Effector CD4-positive, alpha-beta T cell (primary cell): ENCODE results near the gene ABHD10.

Experiments used
- DNase-seq: peaks from one replicate; pipeline ENCODE4 v3.0.0-alpha.2; 2020

The ABHD10 gene

GRCh38 chr3:112002096-112002971 lies 23.5 kb downstream of the ABHD10 start:
- DNase-seq = no peak

DNA sequence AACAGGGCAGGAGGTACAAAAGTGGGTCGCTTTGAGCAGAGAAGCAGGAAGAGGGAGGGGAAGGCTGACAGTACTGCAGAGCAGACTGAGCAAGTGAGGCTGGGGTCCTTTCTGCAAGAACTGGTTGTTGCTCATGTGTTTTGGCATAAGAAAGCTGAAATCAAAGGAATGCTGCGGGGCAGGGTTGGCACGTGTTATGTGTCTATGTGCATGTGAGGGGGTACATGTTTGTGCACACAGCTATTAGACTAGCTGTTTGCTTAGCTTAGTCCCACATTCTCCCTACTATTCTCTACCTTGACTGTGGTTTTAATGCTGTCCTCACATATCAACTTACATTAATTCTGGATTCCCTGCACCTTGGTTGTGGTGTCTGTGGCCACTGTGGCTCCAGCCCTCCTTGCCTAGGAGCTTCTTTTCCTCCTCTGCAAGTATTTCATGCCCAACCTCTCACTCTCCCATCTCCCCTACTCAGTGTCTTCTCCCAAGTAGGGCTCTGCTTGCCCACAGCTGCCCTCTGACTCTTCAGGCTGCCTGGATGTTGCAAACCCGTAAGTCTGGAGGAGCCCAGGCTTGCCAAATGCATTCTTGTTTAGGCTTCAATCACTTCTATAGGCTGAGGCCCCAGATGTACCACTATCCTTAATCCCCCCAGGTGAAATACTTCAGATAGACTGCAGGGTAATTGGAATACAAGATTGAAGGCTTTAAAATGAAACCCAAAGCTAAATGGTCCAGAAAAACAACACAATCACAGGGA lies 24.7 kb downstream of the ABHD10 start:
- DNase-seq = no peak

GRCh38 chr3:112004187-112004586 lies 25.4 kb downstream of the ABHD10 start:
- DNase-seq = no peak

DNA sequence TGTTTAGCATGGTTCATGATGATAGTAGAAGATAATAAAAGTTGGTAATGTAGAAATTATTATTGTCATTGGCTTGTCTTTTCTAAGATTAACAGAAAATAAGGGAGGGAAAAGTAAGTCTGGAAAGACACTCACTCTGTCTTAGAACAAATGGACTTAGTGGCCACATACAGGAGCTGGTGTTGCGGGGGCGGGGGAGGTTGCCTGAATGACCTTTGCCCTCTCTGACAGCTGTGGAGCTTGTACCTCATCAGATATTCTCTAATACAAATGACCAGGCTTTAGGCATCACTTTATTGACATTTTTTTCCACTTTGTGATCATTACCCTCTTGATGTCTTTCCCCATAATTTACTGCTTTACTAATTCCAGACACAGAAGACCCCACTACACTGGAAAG lies 25.8 kb downstream of the ABHD10 start:
- no peak for DNase-seq

DNA sequence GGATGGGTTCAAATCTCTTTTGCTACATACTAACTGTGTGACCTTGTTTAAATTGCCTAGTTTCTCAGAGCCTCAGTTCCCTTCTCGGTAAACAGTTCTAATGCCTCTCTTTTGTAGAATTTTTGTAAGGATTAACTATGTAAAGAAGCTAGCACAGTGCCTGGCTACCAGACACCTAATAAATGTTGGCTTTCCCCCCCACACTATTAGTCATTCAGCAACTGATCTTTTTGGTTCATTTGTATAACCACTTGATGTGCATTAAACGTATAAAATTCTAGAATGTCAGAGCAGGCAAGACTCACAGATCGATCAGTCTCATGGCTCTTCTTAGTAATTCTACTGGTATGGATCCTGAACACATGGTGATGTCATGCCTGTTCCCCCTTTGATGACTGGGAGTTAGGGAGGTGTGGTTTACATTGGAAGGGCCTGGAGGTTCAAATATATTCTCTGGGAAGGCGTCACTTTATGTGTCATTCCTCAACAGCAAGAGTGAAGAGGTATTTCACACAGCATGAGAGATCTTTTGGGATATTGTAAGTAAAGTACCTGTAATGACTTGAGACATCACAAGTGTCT lies 26.4 kb downstream of the ABHD10 start:
- no peak for DNase-seq

DNA sequence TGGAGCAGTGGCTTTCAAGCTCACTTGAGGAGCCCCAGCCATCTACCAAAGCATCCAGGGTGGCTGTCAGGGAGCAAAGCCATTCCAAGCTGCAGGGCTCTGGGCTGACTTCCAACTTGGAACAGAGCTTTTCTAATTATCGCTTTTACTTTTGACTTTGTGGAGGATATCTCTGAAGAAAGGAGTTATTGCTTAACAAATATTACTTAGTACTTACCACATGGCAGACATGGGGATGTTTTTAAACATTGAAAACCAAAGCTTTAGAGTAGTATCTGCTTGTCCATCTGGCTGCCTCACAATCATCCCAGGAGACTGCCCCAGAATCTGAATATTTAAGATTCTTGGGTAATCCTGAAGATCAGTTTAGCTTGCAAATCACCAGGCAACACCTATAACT lies 28.8 kb downstream of the ABHD10 start:
- no peak for DNase-seq

GRCh38 chr3:112009670-112010069 lies 30.8 kb downstream of the ABHD10 start:
- no peak for DNase-seq

DNA sequence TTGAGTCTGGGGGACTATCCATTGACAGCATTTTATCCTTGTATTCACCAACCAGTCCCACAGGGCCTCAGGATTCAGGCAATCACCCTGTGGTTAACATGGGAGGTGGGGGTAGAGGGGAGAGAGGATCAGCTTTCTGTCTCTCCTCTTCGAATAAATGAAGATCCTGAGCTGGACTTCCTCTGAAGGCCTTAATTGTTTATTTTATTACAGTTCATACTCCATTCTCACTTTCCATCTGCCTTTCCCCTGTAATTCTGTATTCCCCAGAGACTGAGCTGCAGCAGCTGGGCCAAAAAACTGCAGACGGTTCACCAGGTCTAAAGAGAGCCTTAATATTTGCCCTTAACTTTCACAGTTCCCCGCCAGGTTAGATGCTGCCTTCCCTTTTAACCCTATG lies 31.8 kb downstream of the ABHD10 start:
- DNase-seq = no peak

DNA sequence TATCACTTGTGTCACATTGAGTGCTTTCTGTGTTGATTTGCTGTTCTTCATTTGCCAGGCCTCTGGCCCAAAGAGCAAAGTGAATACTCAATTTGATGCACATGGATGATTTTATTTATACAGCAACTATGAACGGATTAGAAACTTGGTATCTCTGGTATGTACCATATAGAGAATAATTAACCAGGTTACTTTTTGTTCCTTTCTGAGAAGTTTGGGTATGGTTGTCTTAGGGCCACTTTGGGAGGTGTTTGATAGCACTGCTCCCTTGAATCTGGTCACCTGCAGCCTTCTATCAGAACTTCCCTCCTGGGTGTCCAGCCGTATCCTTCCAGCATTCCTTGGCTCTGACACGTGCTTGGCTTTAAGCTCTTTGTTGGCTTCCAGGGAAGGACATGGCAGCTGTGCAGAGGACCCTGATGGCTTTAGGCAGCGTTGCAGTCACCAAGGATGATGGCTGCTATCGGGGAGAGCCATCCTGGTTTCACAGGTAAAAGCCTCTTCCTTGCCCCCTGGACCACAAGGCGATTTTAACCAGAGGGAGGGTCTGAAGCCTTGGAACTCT lies 32.6 kb downstream of the ABHD10 start:
- DNase-seq = no peak

GRCh38 chr3:112012205-112012992 lies 33.6 kb downstream of the ABHD10 start:
- DNase-seq = no peak

DNA sequence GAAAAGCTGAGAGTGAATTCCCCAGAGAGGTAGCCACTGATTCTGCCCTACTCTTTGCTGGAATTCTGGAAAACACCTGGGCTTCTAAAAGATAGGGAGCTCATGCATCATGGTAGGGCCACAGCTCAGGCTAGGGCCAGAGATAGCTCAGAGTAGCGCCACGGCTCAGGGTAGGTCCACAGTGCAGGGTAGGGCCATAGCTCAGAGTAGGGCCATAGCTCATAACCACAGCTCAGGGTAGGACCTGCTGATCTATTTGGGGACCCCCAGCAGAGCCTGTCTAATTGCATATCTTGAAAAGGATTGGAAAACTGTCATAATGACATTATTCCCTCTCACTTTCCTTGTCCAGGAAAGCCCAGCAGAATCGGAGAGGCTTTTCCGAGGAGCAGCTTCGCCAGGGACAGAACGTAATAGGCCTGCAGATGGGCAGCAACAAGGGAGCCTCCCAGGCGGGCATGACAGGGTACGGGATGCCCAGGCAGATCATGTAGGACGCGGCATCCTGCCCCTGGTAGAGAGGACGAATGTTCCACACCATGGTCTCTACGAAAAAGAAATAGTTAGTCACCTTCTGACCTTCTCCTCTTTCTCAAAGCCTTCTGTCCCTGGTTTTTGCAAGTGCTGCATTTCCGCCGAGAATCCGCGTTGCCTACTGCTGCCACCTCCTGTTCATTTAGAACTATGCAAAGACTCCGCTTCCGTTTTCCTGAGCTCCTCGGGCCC lies 34.4 kb downstream of the ABHD10 start:
- DNase-seq = peak; percentile 27

GRCh38 chr3:112013784-112014143 lies 34.9 kb downstream of the ABHD10 start:
- DNase-seq = no peak

DNA sequence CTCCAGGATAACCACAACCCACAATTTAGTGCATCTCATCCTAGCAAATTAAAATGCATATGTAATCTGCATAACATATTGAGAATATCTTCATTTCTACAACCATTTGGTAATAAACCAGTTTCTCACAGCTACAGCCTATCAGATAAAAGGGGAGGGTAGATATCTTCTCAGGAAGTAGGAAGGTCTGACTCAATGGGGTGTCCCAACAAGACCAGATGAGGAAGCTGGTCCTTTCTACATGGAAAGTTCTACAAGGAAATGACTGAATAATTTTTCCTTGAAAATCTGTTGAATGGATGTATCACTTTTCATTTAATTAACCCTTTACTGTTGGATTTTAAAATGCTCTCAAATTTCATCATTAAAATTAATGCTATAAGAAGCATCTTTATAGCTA lies 38.3 kb downstream of the ABHD10 start:
- no peak for DNase-seq

- DNase-seq = no peak
Measured at GRCh38 chr3:112018712-112019111, 39.9 kb downstream of the ABHD10 start.

DNA sequence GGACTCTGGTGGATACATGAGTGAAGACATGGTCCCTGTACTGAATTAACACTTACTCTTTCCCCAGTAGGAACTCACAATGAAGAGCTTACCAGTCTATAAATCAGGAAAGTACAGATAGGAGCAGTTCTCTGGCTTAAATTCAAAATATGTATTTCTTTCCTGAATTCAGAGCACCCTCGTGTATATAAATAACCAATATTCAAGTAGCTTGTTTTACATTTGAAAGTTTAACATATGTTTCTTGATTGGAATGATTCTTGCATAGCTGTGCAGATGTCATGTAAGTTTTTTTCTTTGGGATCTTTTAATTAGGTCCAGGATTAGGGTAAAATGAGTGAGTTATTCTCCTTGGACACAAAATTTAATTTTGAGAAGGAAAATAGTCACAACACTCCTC lies 40.9 kb downstream of the ABHD10 start:
- no peak for DNase-seq

- no peak for DNase-seq
Measured at GRCh38 chr3:112020674-112021085, 41.9 kb downstream of the ABHD10 start.

GRCh38 chr3:112027142-112027541 lies 48.3 kb downstream of the ABHD10 start:
- no peak for DNase-seq

- no peak for DNase-seq
Measured at GRCh38 chr3:112027826-112028225, 49.0 kb downstream of the ABHD10 start.

- no peak for DNase-seq
Measured at GRCh38 chr3:112030901-112031300, 52.1 kb downstream of the ABHD10 start.

- no peak for DNase-seq
Measured at GRCh38 chr3:112032098-112032731, 53.4 kb downstream of the ABHD10 start.

GRCh38 chr3:112034436-112034835 lies 55.6 kb downstream of the ABHD10 start, which contains the start of gene TMPRSS7:
Gene TMPRSS7, plus strand, starts transcription at chr3:112034736. Its CDS starts 110 bp downstream, at chr3:112034846.
- no peak for DNase-seq
